A673 (cell line): ENCODE data around the gene CD40LG. TPM values are rescaled to one million over a fixed set of nuclear protein-coding genes. Genes with fewer than 3 reads are reported as not detected.

ENCODE experiments used
- BruUV-seq: library from RNA; stranded (reverse); fragments of 400-500 nt; replicated peaks from 2 replicates; lab custom pipeline; 2021; lab: Mats Ljungman, UMichigan
- CTCF ChIA-PET: fragments of 300-600 bp; sonication (Branson Sonifier 250); formaldehyde crosslinking; loops from one replicate; lab custom pipeline; 2022; ENCODE audit warnings: antibody characterized with exemption; lab: Charles Lee
- POLR2A ChIA-PET: fragments of 300-600 bp; sonication (Branson Sonifier 250); formaldehyde crosslinking; loops from one replicate; lab custom pipeline; 2022; ENCODE audit warnings: antibody characterized with exemption; ENCODE audit not compliant: low non-redundant PET; lab: Charles Lee
- DNase-seq: peaks from one replicate; pipeline ENCODE4 v3.0.0-alpha.2; 2015; ENCODE audit warnings: low spot score
- H3K27ac ChIP-seq: fragments of 200-600 bp; sonication (generic); 2 replicates; pipeline ENCODE4 v1.5.1; 2016; ENCODE audit warnings: mixed run types, low read depth, mild to moderate bottlenecking, mixed read lengths, antibody characterized with exemption, low read length; ENCODE audit not compliant: poor library complexity, severe bottlenecking
- H3K27me3 ChIP-seq: fragments of 200-600 bp; sonication (generic); replicated peaks from 2 replicates; pipeline ENCODE4 v1.6.1; 2017; ENCODE audit warnings: mixed run types, low read depth, mild to moderate bottlenecking, mixed read lengths, antibody characterized with exemption, low read length; ENCODE audit not compliant: insufficient read depth, poor library complexity
- H3K36me3 ChIP-seq: fragments of 200-600 bp; sonication (generic); 2 replicates; pipeline ENCODE4 v1.6.1; 2016; ENCODE audit warnings: mixed run types, mild to moderate bottlenecking, mixed read lengths, antibody characterized with exemption, low read length; ENCODE audit not compliant: insufficient read depth, poor library complexity, severe bottlenecking
- H3K4me1 ChIP-seq: fragments of 200-600 bp; sonication (generic); 2 replicates; pipeline ENCODE4 v1.6.1; 2017; ENCODE audit warnings: mixed run types, mild to moderate bottlenecking, mixed read lengths, antibody characterized with exemption, low read length; ENCODE audit not compliant: insufficient read depth, poor library complexity, severe bottlenecking
- H3K4me3 ChIP-seq: fragments of 200-600 bp; sonication (generic); 2 replicates; pipeline ENCODE4 v1.5.1; 2016; ENCODE audit warnings: low read depth, mixed run types, mild to moderate bottlenecking, mixed read lengths, low read length; ENCODE audit not compliant: poor library complexity, severe bottlenecking
- H3K9me3 ChIP-seq: fragments of 200-600 bp; sonication (generic); 2 replicates; pipeline ENCODE4 v1.6.1; 2016; ENCODE audit warnings: mixed run types, low read depth, mild to moderate bottlenecking, mixed read lengths, antibody characterized with exemption, low read length; ENCODE audit not compliant: poor library complexity, severe bottlenecking
- EZH2 ChIP-seq: fragments of 200-600 bp; sonication (generic); IDR thresholded peaks from 2 replicates; pipeline ENCODE4 v1.6.1; 2017; ENCODE audit warnings: borderline replicate concordance, low read depth, mild to moderate bottlenecking, mixed read lengths, antibody characterized with exemption, low read length; ENCODE audit not compliant: poor library complexity, severe bottlenecking
- intact Hi-C: fragments of 100-400 bp; cut with micrococcal nuclease; formaldehyde crosslinking; loops from one replicate; pipeline ENCODE4 v1.10.0; 2022; ENCODE audit not compliant: unreplicated experiment
- total RNA-seq: library from RNA; stranded (reverse); gene quantifications from 2 replicates; pipeline ENCODE4 v1.2.3, GENCODE V29; 2021
- TF ChIP-seq, protein P1 (sequence below): fragments of 300-800, 200-600 bp; sonication (generic); conservative IDR thresholded peaks from 2 replicates; pipeline ENCODE4 v1.5.1; 2017; ENCODE audit warnings: low read depth, mild to moderate bottlenecking, antibody characterized with exemption, low read length, moderate library complexity, mixed read lengths

The CD40LG gene
- total RNA-seq, 1 experiment from 2014 or later: not detected

DNA sequence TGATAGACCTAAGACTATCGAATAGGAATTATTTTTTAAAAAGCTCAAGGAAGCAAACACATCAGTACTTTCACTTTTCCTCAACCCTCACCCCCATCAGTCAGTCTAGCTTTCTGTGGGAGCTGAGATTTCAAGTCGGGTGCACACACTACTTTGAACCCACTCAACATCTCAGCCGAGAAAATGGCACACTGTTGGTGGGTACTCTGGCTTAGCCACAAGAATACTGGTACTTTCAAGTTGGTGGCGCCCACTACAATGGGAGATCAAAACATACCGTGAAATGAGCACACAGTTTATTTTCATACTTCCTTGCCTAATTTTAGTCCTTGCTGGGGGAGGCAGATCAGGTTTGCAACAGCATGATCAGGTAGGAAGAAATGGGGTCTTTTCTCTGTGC lies 10.2 kb downstream of the CD40LG start:
- no peaks in the 10 kb centered on the region for H3K36me3 ChIP-seq
- no peak overlapping the region for H3K27ac ChIP-seq
- no peak overlapping the region for H3K4me3 ChIP-seq
- POLR2A ChIA-PET: no interaction called here
- CTCF ChIA-PET: no interaction called here
- no peaks in the 10 kb centered on the region for H3K9me3 ChIP-seq
- H3K4me1 ChIP-seq: no peaks in the 10 kb centered on the region
- DNase-seq: no peak
- no peaks in the 10 kb centered on the region for H3K27me3 ChIP-seq
- no peak for TF ChIP-seq EZH2
- TF ChIP-seq, protein P1, sequence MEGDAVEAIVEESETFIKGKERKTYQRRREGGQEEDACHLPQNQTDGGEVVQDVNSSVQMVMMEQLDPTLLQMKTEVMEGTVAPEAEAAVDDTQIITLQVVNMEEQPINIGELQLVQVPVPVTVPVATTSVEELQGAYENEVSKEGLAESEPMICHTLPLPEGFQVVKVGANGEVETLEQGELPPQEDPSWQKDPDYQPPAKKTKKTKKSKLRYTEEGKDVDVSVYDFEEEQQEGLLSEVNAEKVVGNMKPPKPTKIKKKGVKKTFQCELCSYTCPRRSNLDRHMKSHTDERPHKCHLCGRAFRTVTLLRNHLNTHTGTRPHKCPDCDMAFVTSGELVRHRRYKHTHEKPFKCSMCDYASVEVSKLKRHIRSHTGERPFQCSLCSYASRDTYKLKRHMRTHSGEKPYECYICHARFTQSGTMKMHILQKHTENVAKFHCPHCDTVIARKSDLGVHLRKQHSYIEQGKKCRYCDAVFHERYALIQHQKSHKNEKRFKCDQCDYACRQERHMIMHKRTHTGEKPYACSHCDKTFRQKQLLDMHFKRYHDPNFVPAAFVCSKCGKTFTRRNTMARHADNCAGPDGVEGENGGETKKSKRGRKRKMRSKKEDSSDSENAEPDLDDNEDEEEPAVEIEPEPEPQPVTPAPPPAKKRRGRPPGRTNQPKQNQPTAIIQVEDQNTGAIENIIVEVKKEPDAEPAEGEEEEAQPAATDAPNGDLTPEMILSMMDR: no peak
- intact Hi-C loops: no loop called here
- BruUV-seq: no TSS peak

DNA sequence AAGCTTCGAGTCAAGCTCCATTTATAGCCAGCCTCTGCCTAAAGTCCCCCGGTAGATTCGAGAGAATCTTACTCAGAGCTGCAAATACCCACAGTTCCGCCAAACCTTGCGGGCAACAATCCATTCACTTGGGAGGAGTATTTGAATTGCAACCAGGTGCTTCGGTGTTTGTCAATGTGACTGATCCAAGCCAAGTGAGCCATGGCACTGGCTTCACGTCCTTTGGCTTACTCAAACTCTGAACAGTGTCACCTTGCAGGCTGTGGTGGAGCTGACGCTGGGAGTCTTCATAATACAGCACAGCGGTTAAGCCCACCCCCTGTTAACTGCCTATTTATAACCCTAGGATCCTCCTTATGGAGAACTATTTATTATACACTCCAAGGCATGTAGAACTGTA lies 11.2 kb downstream of the CD40LG start:
- no peaks in the 10 kb centered on the region for H3K9me3 ChIP-seq
- POLR2A ChIA-PET: no interaction called here
- TF ChIP-seq, protein P1: no peak
- no peak for TF ChIP-seq EZH2

DNA sequence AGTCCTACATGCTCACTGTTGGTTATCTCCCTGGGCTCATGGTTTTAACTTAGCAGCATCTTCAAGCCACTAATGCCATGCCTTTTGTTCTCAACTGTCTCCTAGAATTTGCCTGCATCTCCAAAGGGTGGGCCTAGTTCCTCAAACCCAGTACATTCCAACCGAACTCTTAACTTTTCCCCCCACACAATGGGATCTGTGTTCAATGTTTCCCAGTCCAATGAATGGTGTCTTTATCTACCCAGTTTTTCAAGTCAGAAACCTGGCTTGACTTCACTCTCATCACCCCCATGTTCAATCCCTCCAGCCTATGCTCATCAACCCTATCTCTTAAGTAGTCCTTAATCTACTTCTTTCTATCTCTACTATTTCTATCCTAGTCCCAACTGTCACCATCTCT lies 12.9 kb downstream of the CD40LG start:
- Histone ChIP-seq H3K4me3 (no peak overlapping the region), H3K27me3 (no peaks in the 10 kb centered on the region), H3K36me3 (no peaks in the 10 kb centered on the region), H3K27ac (no peak overlapping the region), H3K4me1 (no peaks in the 10 kb centered on the region), H3K9me3 (no peaks in the 10 kb centered on the region)
- POLR2A ChIA-PET: no interaction called here
- intact Hi-C loops: no loop called here
- CTCF ChIA-PET: no interaction called here
- TF ChIP-seq, protein P1: no peak
- no peak for TF ChIP-seq EZH2
- DNase-seq: no peak
- no TSS peak for BruUV-seq

More for the DNA sequence above, 11.2 kb downstream of the CD40LG start:
- H3K27me3 ChIP-seq: no peaks in the 10 kb centered on the region
- H3K36me3 ChIP-seq: no peaks in the 10 kb centered on the region
- H3K4me3 ChIP-seq: no peak overlapping the region
- H3K27ac ChIP-seq: no peak overlapping the region
- no TSS peak for BruUV-seq
- no peak for DNase-seq
- H3K4me1 ChIP-seq: no peaks in the 10 kb centered on the region
- CTCF ChIA-PET: no interaction called here
- intact Hi-C loops: no loop called here
